Muscle layer of colon (tissue), 2 donors: Measurements from ENCODE around the gene RGR.

Experiments used
- H3K27ac ChIP-seq: one replicate; pipeline ENCODE4 v1.7.0; 2013; ENCODE audit warnings: low read depth, mild to moderate bottlenecking, low read length, moderate library complexity
- H3K27me3 ChIP-seq, 2 donors: one replicate each; pipeline ENCODE4 v1.7.0; 2013; ENCODE audit warnings: low read length in 2 of 2, mild to moderate bottlenecking in 2 of 2; ENCODE audit not compliant: insufficient read depth in 2 of 2, control insufficient read depth in 1 of 2
- H3K36me3 ChIP-seq: one replicate; pipeline ENCODE4 v1.7.0; 2013; ENCODE audit warnings: mild to moderate bottlenecking, low read length; ENCODE audit not compliant: insufficient read depth
- H3K4me1 ChIP-seq: one replicate; pipeline ENCODE4 v1.7.0; 2013; ENCODE audit warnings: mild to moderate bottlenecking, low read length; ENCODE audit not compliant: insufficient read depth
- H3K4me3 ChIP-seq, 2 donors: one replicate each; pipeline ENCODE4 v1.7.0; 2013; ENCODE audit warnings: low read length in 2 of 2, low read depth in 1 of 2, mild to moderate bottlenecking in 1 of 2, moderate library complexity in 1 of 2
- H3K9ac ChIP-seq: one replicate; pipeline ENCODE4 v1.7.0; 2013; ENCODE audit warnings: low read length
- H3K9me3 ChIP-seq: one replicate; pipeline ENCODE4 v1.7.0; 2013; ENCODE audit warnings: mild to moderate bottlenecking, low read length
- donor health status: abdominal sarcoma.
- donor health status: Adenocarcinoma of cecum.

RGR gene

GRCh38 chr10:84205049-84205852 lies 39.6 kb upstream of the RGR start:
- no peak overlapping the region for H3K4me3 ChIP-seq
- H3K36me3 ChIP-seq, result no peaks in the 10 kb centered on the region
- H3K27ac ChIP-seq, result no peak overlapping the region
- H3K4me1 ChIP-seq, result no peaks in the 10 kb centered on the region
- no peak overlapping the region for H3K9ac ChIP-seq
- no peaks in the 10 kb centered on the region for H3K27me3 ChIP-seq
- H3K9me3 ChIP-seq, result no peaks in the 10 kb centered on the region

GRCh38 chr10:84205853-84206525 lies 38.9 kb upstream of the RGR start:
- H3K27me3 ChIP-seq, result no peaks in the 10 kb centered on the region
- H3K9me3 ChIP-seq, result no peaks in the 10 kb centered on the region
- H3K4me3 ChIP-seq, result no peak overlapping the region

GRCh38 chr10:84208023-84208422 lies 36.8 kb upstream of the RGR start:
- H3K27me3 ChIP-seq, result no peaks in the 10 kb centered on the region
- no peaks in the 10 kb centered on the region for H3K36me3 ChIP-seq
- no peak overlapping the region for H3K9ac ChIP-seq
- H3K4me3 ChIP-seq, result no peak overlapping the region
- no peaks in the 10 kb centered on the region for H3K9me3 ChIP-seq
- no peak overlapping the region for H3K27ac ChIP-seq
- H3K4me1 ChIP-seq, result no peaks in the 10 kb centered on the region

More at GRCh38 chr10:84205853-84206525, 38.9 kb upstream of the RGR start:
- Histone ChIP-seq H3K27ac (no peak overlapping the region), H3K36me3 (no peaks in the 10 kb centered on the region), H3K9ac (no peak overlapping the region), H3K4me1 (no peaks in the 10 kb centered on the region)

- Histone ChIP-seq H3K4me1 (no peaks in the 10 kb centered on the region), H3K36me3 (no peaks in the 10 kb centered on the region), H3K9ac (no peak overlapping the region), H3K27ac (no peak overlapping the region), H3K27me3 (no peaks in the 10 kb centered on the region), H3K9me3 (no peaks in the 10 kb centered on the region), H3K4me3 (no peak overlapping the region)
These were observed 33.3 kb upstream of the RGR start for GRCh38 chr10:84211566-84211965.

- Histone ChIP-seq H3K27ac (no peak overlapping the region), H3K4me3 (no peak overlapping the region), H3K27me3 (no peaks in the 10 kb centered on the region), H3K36me3 (no peaks in the 10 kb centered on the region), H3K4me1 (no peaks in the 10 kb centered on the region), H3K9me3 (no peaks in the 10 kb centered on the region), H3K9ac (no peak overlapping the region)
These were observed 32.8 kb upstream of the RGR start for GRCh38 chr10:84212014-84212413.

GRCh38 chr10:84213076-84213475 lies 31.8 kb upstream of the RGR start:
- no peaks in the 10 kb centered on the region for H3K4me1 ChIP-seq
- H3K27ac ChIP-seq, result no peak overlapping the region
- H3K36me3 ChIP-seq, result no peaks in the 10 kb centered on the region
- H3K9ac ChIP-seq, result no peak overlapping the region
- no peaks in the 10 kb centered on the region for H3K27me3 ChIP-seq
- H3K4me3 ChIP-seq, result no peak overlapping the region
- no peaks in the 10 kb centered on the region for H3K9me3 ChIP-seq

- Histone ChIP-seq H3K4me1 (no peaks in the 10 kb centered on the region), H3K4me3 (no peak overlapping the region), H3K27me3 (no peaks in the 10 kb centered on the region), H3K9ac (no peak overlapping the region), H3K36me3 (no peaks in the 10 kb centered on the region), H3K9me3 (no peaks in the 10 kb centered on the region), H3K27ac (no peak overlapping the region)
These were observed 30.7 kb upstream of the RGR start for GRCh38 chr10:84214046-84214572.

GRCh38 chr10:84214612-84215235 lies 30.1 kb upstream of the RGR start:
- Histone ChIP-seq H3K27ac (no peak overlapping the region), H3K4me3 (no peak overlapping the region), H3K27me3 (no peaks in the 10 kb centered on the region), H3K36me3 (no peaks in the 10 kb centered on the region), H3K9me3 (no peaks in the 10 kb centered on the region), H3K4me1 (no peaks in the 10 kb centered on the region), H3K9ac (no peak overlapping the region)

- H3K27ac ChIP-seq, result no peak overlapping the region
- H3K4me3 ChIP-seq, result no peak overlapping the region
- no peak overlapping the region for H3K9ac ChIP-seq
- no peaks in the 10 kb centered on the region for H3K27me3 ChIP-seq
- H3K4me1 ChIP-seq, result no peaks in the 10 kb centered on the region
- H3K36me3 ChIP-seq, result no peaks in the 10 kb centered on the region
- no peaks in the 10 kb centered on the region for H3K9me3 ChIP-seq
These were observed 28.0 kb upstream of the RGR start for GRCh38 chr10:84216834-84217233.

GRCh38 chr10:84217746-84218145 lies 27.1 kb upstream of the RGR start:
- H3K4me3 ChIP-seq, result no peak overlapping the region
- H3K9ac ChIP-seq, result no peak overlapping the region
- no peaks in the 10 kb centered on the region for H3K36me3 ChIP-seq
- no peaks in the 10 kb centered on the region for H3K9me3 ChIP-seq
- no peak overlapping the region for H3K27ac ChIP-seq
- H3K4me1 ChIP-seq, result no peaks in the 10 kb centered on the region
- no peaks in the 10 kb centered on the region for H3K27me3 ChIP-seq

- Histone ChIP-seq H3K27me3 (no peaks in the 10 kb centered on the region), H3K27ac (no peak overlapping the region), H3K36me3 (no peaks in the 10 kb centered on the region), H3K9ac (no peak overlapping the region), H3K4me1 (no peaks in the 10 kb centered on the region), H3K9me3 (no peaks in the 10 kb centered on the region), H3K4me3 (no peak overlapping the region)
These were observed 22.9 kb upstream of the RGR start for GRCh38 chr10:84221916-84222315.
